GM10266 (cell line): ENCODE measurements around the gene MIA.

Experiments
- DNase-seq: peaks from one replicate; pipeline ENCODE4 v3.0.0; 2012; ENCODE audit errors: extremely low spot score
- CTCF ChIP-seq: IDR thresholded peaks from 2 replicates; pipeline ENCODE4 v1.5.1; 2012; ENCODE audit warnings: mild to moderate bottlenecking, low read depth; ENCODE audit not compliant: control insufficient read depth, insufficient read depth; ENCODE audit errors: missing control alignments

The MIA gene

GRCh38 chr19:40799558-40800338 lies 24.4 kb downstream of the MIA start:
- TF ChIP-seq CTCF: no peak
- peak; percentile 74 for DNase-seq

- DNase-seq: no peak
- TF ChIP-seq CTCF: no peak
Measured at GRCh38 chr19:40800339-40800996, 25.1 kb downstream of the MIA start.

GRCh38 chr19:40800997-40801377 lies 25.7 kb downstream of the MIA start:
- TF ChIP-seq CTCF: no peak
- DNase-seq: no peak

GRCh38 chr19:40801426-40802299 lies 26.3 kb downstream of the MIA start:
- DNase-seq: no peak

GRCh38 chr19:40802300-40803169 lies 27.2 kb downstream of the MIA start:
- DNase-seq: no peak
- no peak for TF ChIP-seq CTCF

More at GRCh38 chr19:40801426-40802299, 26.3 kb downstream of the MIA start:
- no peak for TF ChIP-seq CTCF

GRCh38 chr19:40803170-40803856 lies 28.0 kb downstream of the MIA start:
- no peak for DNase-seq
- no peak for TF ChIP-seq CTCF
